OCI-LY1 (cell line): ENCODE data around the gene MLANA.

ENCODE experiments used
- H2AFZ ChIP-seq: fragments of 200-600 bp; sonication (generic), shearing (Covaris generic); 2 replicates; pipeline ENCODE4 v1.6.0; 2014; ENCODE audit warnings: antibody characterized with exemption, mild to moderate bottlenecking, low read length
- H3F3A ChIP-seq: fragments of 200-600 bp; sonication (generic), shearing (Covaris generic); 2 replicates; pipeline ENCODE4 v1.6.0; 2014; ENCODE audit warnings: mild to moderate bottlenecking, antibody characterized with exemption, low read length, moderate library complexity; ENCODE audit not compliant: insufficient read depth
- H3K27ac ChIP-seq: fragments of 200-600 bp; sonication (generic); 2 replicates; pipeline ENCODE4 v1.5.1; 2014; ENCODE audit warnings: low read length, mixed run types, mild to moderate bottlenecking, low read depth; ENCODE audit not compliant: poor library complexity, severe bottlenecking
- H3K27me3 ChIP-seq: fragments of 200-600 bp; sonication (generic); 2 replicates; pipeline ENCODE4 v1.6.0; 2014; ENCODE audit warnings: antibody characterized with exemption, mild to moderate bottlenecking, low read length, moderate library complexity; ENCODE audit not compliant: insufficient read depth
- H3K36me3 ChIP-seq: fragments of 200-600 bp; sonication (generic); 2 replicates; pipeline ENCODE4 v1.6.1; 2014; ENCODE audit warnings: mild to moderate bottlenecking, antibody characterized with exemption, low read length, moderate library complexity, mixed read lengths; ENCODE audit not compliant: insufficient read depth
- H3K4me1 ChIP-seq: fragments of 200-600 bp; sonication (generic); 2 replicates; pipeline ENCODE4 v1.5.1; 2014; ENCODE audit warnings: mild to moderate bottlenecking, low read length, moderate library complexity; ENCODE audit not compliant: insufficient read depth, severe bottlenecking
- H3K4me2 ChIP-seq: fragments of 200-600 bp; sonication (generic), shearing (Covaris generic); 2 replicates; pipeline ENCODE4 v1.6.1; 2014; ENCODE audit warnings: low read length
- H3K4me3 ChIP-seq: fragments of 200-600 bp; sonication (generic); 2 replicates; pipeline ENCODE4 v1.5.1; 2014; ENCODE audit warnings: low read length, low read depth, mild to moderate bottlenecking, mixed read lengths; ENCODE audit not compliant: poor library complexity, severe bottlenecking
- H3K79me2 ChIP-seq: fragments of 200-600 bp; shearing (Covaris generic); 2 replicates; pipeline ENCODE4 v1.6.1; 2016; ENCODE audit warnings: mixed run types, low read length, mixed read lengths; ENCODE audit not compliant: insufficient read depth
- H3K9ac ChIP-seq: fragments of 200-600 bp; sonication (generic), shearing (Covaris generic); 2 replicates; pipeline ENCODE4 v1.6.1; 2014; ENCODE audit warnings: mild to moderate bottlenecking, low read length, mixed read lengths
- H3K9me2 ChIP-seq: fragments of 200-600 bp; sonication (generic), shearing (Covaris generic); 2 replicates; pipeline ENCODE4 v1.6.1; 2014; ENCODE audit warnings: low read depth, mild to moderate bottlenecking, low read length, mixed read lengths
- H3K9me3 ChIP-seq: fragments of 200-600 bp; shearing (Covaris generic); 2 replicates; pipeline ENCODE4 v1.6.1; 2014; ENCODE audit warnings: low read length, mixed read lengths
- H4K20me1 ChIP-seq: fragments of 200-600 bp; sonication (generic), shearing (Covaris generic); 2 replicates; pipeline ENCODE4 v1.6.0; 2016; ENCODE audit warnings: mild to moderate bottlenecking, low read length; ENCODE audit not compliant: insufficient read depth
- EZH2 ChIP-seq: fragments of 200-600 bp; sonication (generic), shearing (Covaris generic); IDR thresholded peaks from 2 replicates; pipeline ENCODE4 v1.8.0; 2017; ENCODE audit warnings: borderline replicate concordance, mixed run types, mild to moderate bottlenecking, antibody characterized with exemption, low read length, moderate library complexity, mixed read lengths
- TF ChIP-seq, protein P1 (sequence below): fragments of 200-600 bp; sonication (generic), shearing (Covaris generic); IDR thresholded peaks from 2 replicates; pipeline ENCODE4 v1.5.1; 2017; ENCODE audit warnings: mild to moderate bottlenecking, antibody characterized with exemption, low read length, moderate library complexity, mixed read lengths

Gene MLANA

GRCh38 chr9:5851445-5851844 lies 39.2 kb upstream of the MLANA start:
- Histone ChIP-seq H3K27me3 (0 out of 2 replicates have a peak, but pooled peaks cover 3% of the 10 kb centered on the region), H3K9me2 (no peaks in the 10 kb centered on the region), H3K9ac (no peak overlapping the region), H3K4me3 (no peak overlapping the region), H2AFZ (no peak overlapping the region), H3K4me2 (no peak overlapping the region), H3K79me2 (no peaks in the 10 kb centered on the region), H3K9me3 (no peaks in the 10 kb centered on the region), H4K20me1 (no peaks in the 10 kb centered on the region), H3K4me1 (no peaks in the 10 kb centered on the region), H3K36me3 (no peaks in the 10 kb centered on the region), H3F3A (no peaks in the 10 kb centered on the region), H3K27ac (no peak overlapping the region)
- TF ChIP-seq EZH2, result no peak
- TF ChIP-seq, protein P1, sequence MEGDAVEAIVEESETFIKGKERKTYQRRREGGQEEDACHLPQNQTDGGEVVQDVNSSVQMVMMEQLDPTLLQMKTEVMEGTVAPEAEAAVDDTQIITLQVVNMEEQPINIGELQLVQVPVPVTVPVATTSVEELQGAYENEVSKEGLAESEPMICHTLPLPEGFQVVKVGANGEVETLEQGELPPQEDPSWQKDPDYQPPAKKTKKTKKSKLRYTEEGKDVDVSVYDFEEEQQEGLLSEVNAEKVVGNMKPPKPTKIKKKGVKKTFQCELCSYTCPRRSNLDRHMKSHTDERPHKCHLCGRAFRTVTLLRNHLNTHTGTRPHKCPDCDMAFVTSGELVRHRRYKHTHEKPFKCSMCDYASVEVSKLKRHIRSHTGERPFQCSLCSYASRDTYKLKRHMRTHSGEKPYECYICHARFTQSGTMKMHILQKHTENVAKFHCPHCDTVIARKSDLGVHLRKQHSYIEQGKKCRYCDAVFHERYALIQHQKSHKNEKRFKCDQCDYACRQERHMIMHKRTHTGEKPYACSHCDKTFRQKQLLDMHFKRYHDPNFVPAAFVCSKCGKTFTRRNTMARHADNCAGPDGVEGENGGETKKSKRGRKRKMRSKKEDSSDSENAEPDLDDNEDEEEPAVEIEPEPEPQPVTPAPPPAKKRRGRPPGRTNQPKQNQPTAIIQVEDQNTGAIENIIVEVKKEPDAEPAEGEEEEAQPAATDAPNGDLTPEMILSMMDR, result no peak

DNA sequence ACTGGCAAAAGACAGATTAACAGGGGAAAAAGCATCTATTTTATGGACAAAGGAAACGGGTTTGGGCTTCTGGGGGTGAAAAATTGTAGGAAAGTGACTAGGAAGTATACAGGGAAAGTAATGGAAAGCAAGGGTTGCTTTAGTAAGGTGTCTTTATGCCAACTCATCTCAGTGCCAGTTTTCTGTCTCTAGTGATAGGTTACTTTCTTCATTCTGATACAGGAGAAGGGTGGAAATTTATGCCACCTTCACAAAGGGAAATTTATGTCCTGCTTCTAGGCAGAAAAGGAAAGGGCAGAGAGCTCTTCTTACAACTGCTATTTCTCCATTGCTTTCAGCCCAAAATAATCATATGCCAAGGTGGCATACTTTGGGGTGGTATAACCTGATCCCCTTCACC lies 37.7 kb upstream of the MLANA start:
- Histone ChIP-seq H4K20me1 (no peaks in the 10 kb centered on the region), H3K9me2 (no peaks in the 10 kb centered on the region), H3K27me3 (0 out of 2 replicates have a peak, but pooled peaks cover 3% of the 10 kb centered on the region), H3K27ac (no peak overlapping the region), H3K79me2 (no peaks in the 10 kb centered on the region), H2AFZ (no peak overlapping the region), H3K4me2 (no peak overlapping the region), H3K9me3 (no peaks in the 10 kb centered on the region), H3F3A (no peaks in the 10 kb centered on the region), H3K4me1 (no peaks in the 10 kb centered on the region), H3K4me3 (no peak overlapping the region), H3K36me3 (no peaks in the 10 kb centered on the region), H3K9ac (no peak overlapping the region)
- TF ChIP-seq EZH2, result no peak
- TF ChIP-seq, protein P1, result no peak

DNA sequence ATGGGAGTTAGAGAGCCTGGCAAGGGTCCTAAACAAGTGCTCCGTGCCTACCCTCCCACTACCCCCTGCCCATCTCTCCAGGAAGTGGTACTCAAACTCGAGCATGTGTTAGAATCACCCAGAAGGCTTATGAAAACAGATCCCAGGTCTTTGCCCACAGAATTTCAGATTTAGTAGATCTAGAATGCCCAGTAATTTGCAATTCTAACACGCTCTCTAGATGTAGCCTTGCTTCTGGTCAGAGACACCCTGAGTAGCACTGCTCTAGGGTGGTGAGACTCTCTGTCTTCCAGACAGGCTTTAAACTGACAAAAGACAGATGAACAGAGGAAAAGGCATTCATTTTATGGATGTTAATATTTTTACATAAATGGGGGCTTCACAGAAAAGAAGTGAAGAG lies 37.1 kb upstream of the MLANA start:
- Histone ChIP-seq H3K27me3 (0 out of 2 replicates have a peak, but pooled peaks cover 3% of the 10 kb centered on the region), H3K27ac (no peak overlapping the region), H3K9ac (no peak overlapping the region), H3K36me3 (no peaks in the 10 kb centered on the region), H3F3A (no peaks in the 10 kb centered on the region), H3K9me2 (no peaks in the 10 kb centered on the region), H3K79me2 (no peaks in the 10 kb centered on the region), H4K20me1 (no peaks in the 10 kb centered on the region), H3K4me3 (no peak overlapping the region), H3K4me1 (no peaks in the 10 kb centered on the region), H3K9me3 (no peaks in the 10 kb centered on the region), H3K4me2 (no peak overlapping the region), H2AFZ (no peak overlapping the region)
- TF ChIP-seq, protein P1, result no peak
- TF ChIP-seq EZH2, result no peak
